HepG2 (cell line): ENCODE data around the gene IQCN. TPM values are rescaled to one million over a fixed set of nuclear protein-coding genes. Genes with fewer than 3 reads are reported as not detected.

ENCODE experiments used
- ASH2L ChIP-seq: fragments of 300-600, 200-600 bp; sonication (generic); IDR thresholded peaks from 2 replicates; pipeline ENCODE4 v1.7.0; 2017; ENCODE audit warnings: low read depth, mild to moderate bottlenecking, moderate library complexity, mixed read lengths, low read length; ENCODE audit not compliant: insufficient read length
- CC2D1A ChIP-seq: sonication (generic); formaldehyde crosslinking; IDR thresholded peaks from 2 replicates; pipeline ENCODE4 v1.8.1; 2023; ENCODE audit warnings: mild to moderate bottlenecking, missing genetic modification reagents
- CENPT ChIP-seq: sonication (generic); formaldehyde crosslinking; IDR thresholded peaks from 2 replicates; pipeline ENCODE4 v1.8.0; 2022; ENCODE audit warnings: low read depth, mild to moderate bottlenecking, moderate library complexity, missing genetic modification reagents
- CHD4 ChIP-seq: fragments of 200-600 bp; sonication (generic); IDR thresholded peaks from 2 replicates; pipeline ENCODE4 v1.7.0; 2017; ENCODE audit warnings: mild to moderate bottlenecking, low read length, borderline replicate concordance
- ETV6 ChIP-seq: sonication (generic); formaldehyde crosslinking; conservative IDR thresholded peaks from 2 replicates; pipeline ENCODE4 v1.4.0; 2020; ENCODE audit warnings: missing genetic modification reagents
- FOXA1 ChIP-seq, 2 experiments: fragments of 450-650 bp in 1 of 2; sonication (generic) in 1 of 2; formaldehyde crosslinking in 1 of 2; IDR thresholded peaks; 2 replicates each; pipeline versions ENCODE4 v1.4.0 to v1.6.1; 2016 to 2020; ENCODE audit warnings: missing genetic modification reagents in 1 of 2
- FUBP1 ChIP-seq: sonication (generic); formaldehyde crosslinking; IDR thresholded peaks from 2 replicates; pipeline ENCODE4 v1.5.1; 2020; ENCODE audit warnings: missing genetic modification reagents, mild to moderate bottlenecking, borderline replicate concordance
- KDM6A ChIP-seq: IDR thresholded peaks from 2 replicates; pipeline ENCODE4 v1.6.1; 2016; ENCODE audit warnings: low read depth
- MTERF4 ChIP-seq: sonication (generic); formaldehyde crosslinking; IDR thresholded peaks from 2 replicates; pipeline ENCODE4 v1.8.0; 2023; ENCODE audit warnings: mild to moderate bottlenecking, missing genetic modification reagents
- NFAT5 ChIP-seq: sonication (generic); formaldehyde crosslinking; IDR thresholded peaks from 2 replicates; pipeline ENCODE4 v1.4.0; 2020; ENCODE audit warnings: missing genetic modification reagents
- RFX5 ChIP-seq: IDR thresholded peaks from 2 replicates; pipeline ENCODE4 v1.6.1; 2011; ENCODE audit warnings: low read depth, low read length, improper control_type of control experiment
- TEAD3 ChIP-seq: optimal IDR thresholded peaks from 2 replicates; pipeline ENCODE3; 2016; ENCODE audit warnings: borderline replicate concordance
- ZMAT5 ChIP-seq: sonication (generic); formaldehyde crosslinking; IDR thresholded peaks from 2 replicates; pipeline ENCODE4 v1.5.0; 2020; ENCODE audit warnings: mild to moderate bottlenecking, low read depth, missing genetic modification reagents, borderline replicate concordance
- ZNF232 ChIP-seq: sonication (generic); formaldehyde crosslinking; IDR thresholded peaks from 2 replicates; pipeline ENCODE4 v1.4.0; 2020; ENCODE audit warnings: missing genetic modification reagents, borderline replicate concordance
- ZNF326 ChIP-seq: sonication (generic); formaldehyde crosslinking; IDR thresholded peaks from 2 replicates; pipeline ENCODE4 v1.4.0; 2020; ENCODE audit warnings: missing genetic modification reagents, borderline replicate concordance
- ZNF451 ChIP-seq: sonication (generic); formaldehyde crosslinking; IDR thresholded peaks from 2 replicates; pipeline ENCODE4 v1.5.0; 2020; ENCODE audit warnings: mild to moderate bottlenecking, missing genetic modification reagents
- ZNF530 ChIP-seq: sonication (generic); formaldehyde crosslinking; IDR thresholded peaks from 2 replicates; pipeline ENCODE4 v1.5.0; 2020; ENCODE audit warnings: low read depth, mild to moderate bottlenecking, missing genetic modification reagents
- ZNF782 ChIP-seq: sonication (generic); formaldehyde crosslinking; IDR thresholded peaks from 2 replicates; pipeline ENCODE4 v1.4.0; 2020; ENCODE audit warnings: missing genetic modification reagents, mild to moderate bottlenecking, borderline replicate concordance
- ZNF816 ChIP-seq: sonication (generic); formaldehyde crosslinking; IDR thresholded peaks from 2 replicates; pipeline ENCODE4 v1.8.0; 2022; ENCODE audit warnings: missing genetic modification reagents, mild to moderate bottlenecking, borderline replicate concordance
- polyA plus RNA-seq, 8 experiments: library from polyadenylated mRNA; depleted of rRNA in 3 of 8; stranded (reverse) in 7 of 8; unstranded in 1 of 8; fragments of >200 nt; fragmentation: Illumina TruSeq in 4 of 8; extraction: Trizol in 4 of 8; gene quantifications; 2 replicates each; pipeline versions ENCODE4 v1.2.1 to v1.2.3, GENCODE V29; 2011 to 2016; ENCODE audit warnings: low read depth in 4 of 8, missing spikeins in 1 of 8, mixed read lengths in 1 of 8; ENCODE audit not compliant: insufficient read depth in 1 of 8
- total RNA-seq, 5 experiments: library from RNA; depleted of rRNA; stranded (reverse); fragments of >200 nt; fragmentation: Illumina TruSeq; extraction: Trizol; gene quantifications; 2 replicates each; pipeline ENCODE4 v1.2.3, GENCODE V29; 2016; ENCODE audit warnings: low read depth in 1 of 5
- TF ChIP-seq, protein P1 (sequence below): IDR thresholded peaks from 2 replicates; pipeline ENCODE4 v1.6.1; 2016; ENCODE audit warnings: missing genetic modification reagents, missing compliant biosample characterization

Gene IQCN
- total and polyA plus RNA-seq, 2 of the 13 experiments (the other 11 are each of a cell fraction or from before 2014, with no cell fraction given) = 0.04 to 0.18 TPM

- TF ChIP-seq, protein P1, sequence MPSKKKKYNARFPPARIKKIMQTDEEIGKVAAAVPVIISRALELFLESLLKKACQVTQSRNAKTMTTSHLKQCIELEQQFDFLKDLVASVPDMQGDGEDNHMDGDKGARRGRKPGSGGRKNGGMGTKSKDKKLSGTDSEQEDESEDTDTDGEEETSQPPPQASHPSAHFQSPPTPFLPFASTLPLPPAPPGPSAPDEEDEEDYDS (CRISPR knock-in tag) = peak; percentile 56; the same call in 1 of the 2 replicates
- TF ChIP-seq MTERF4 (CRISPR knock-in tag) = no peak; the same call in 1 of the 2 replicates
- TF ChIP-seq TEAD3 (CRISPR knock-in tag) = peak; percentile 34
- TF ChIP-seq CENPT (CRISPR knock-in tag) = no peak
- no peak for TF ChIP-seq ETV6 (CRISPR knock-in tag)
- no peak for TF ChIP-seq ZNF530 (CRISPR knock-in tag)
- no peak for TF ChIP-seq RFX5
- no peak for TF ChIP-seq FUBP1 (CRISPR knock-in tag)
- no peak for TF ChIP-seq ZNF232 (CRISPR knock-in tag)
- peak; percentile 47 for TF ChIP-seq ASH2L
- TF ChIP-seq FOXA1 (IDR thresholded peaks at IDR 0.05) = no peak
- TF ChIP-seq FOXA1 (CRISPR knock-in tag; IDR thresholded peaks at IDR 0.05) = no peak
- TF ChIP-seq ZNF782 = peak; percentile 93; the same call in 1 of the 2 replicates
- no peak; the same call in 1 of the 2 replicates for TF ChIP-seq ZNF451 (CRISPR knock-in tag)
- TF ChIP-seq NFAT5 (CRISPR knock-in tag) = no peak
- TF ChIP-seq ZNF816 (CRISPR knock-in tag) = peak; percentile 92
- no peak for TF ChIP-seq CC2D1A (CRISPR knock-in tag)
- TF ChIP-seq KDM6A (CRISPR knock-in tag) = no peak
- TF ChIP-seq ZNF326 (CRISPR knock-in tag) = no peak
- TF ChIP-seq ZMAT5 (CRISPR knock-in tag) = no peak
- no peak for TF ChIP-seq CHD4
Measured at GRCh38 chr19:18304458-18305310, 30.4 kb upstream of the IQCN start (continued).
